OCI-LY7 (cell line): ENCODE results near the gene ACYP2.

Experiments
- CTCF ChIP-seq: fragments of 200-600 bp; sonication (generic); conservative IDR thresholded peaks from 2 replicates; pipeline ENCODE4 v1.5.1; 2014; ENCODE audit warnings: mild to moderate bottlenecking, antibody characterized with exemption, low read length, moderate library complexity, mixed read lengths
- EZH2phosphoT487 ChIP-seq: fragments of 200-600 bp; sonication (generic); IDR thresholded peaks from 2 replicates; pipeline ENCODE4 v1.6.1; 2018; ENCODE audit warnings: low read depth, borderline replicate concordance, mild to moderate bottlenecking, mixed run types, antibody characterized with exemption, low read length, moderate library complexity, mixed read lengths

GRCh38 chr2:54325148-54325547, 209.7 kb downstream of the ACYP2 start:
- no peak for TF ChIP-seq CTCF
- TF ChIP-seq EZH2phosphoT487 = no peak
